ENCODE measurements around the gene TRPM5.

The TRPM5 gene

DNA sequence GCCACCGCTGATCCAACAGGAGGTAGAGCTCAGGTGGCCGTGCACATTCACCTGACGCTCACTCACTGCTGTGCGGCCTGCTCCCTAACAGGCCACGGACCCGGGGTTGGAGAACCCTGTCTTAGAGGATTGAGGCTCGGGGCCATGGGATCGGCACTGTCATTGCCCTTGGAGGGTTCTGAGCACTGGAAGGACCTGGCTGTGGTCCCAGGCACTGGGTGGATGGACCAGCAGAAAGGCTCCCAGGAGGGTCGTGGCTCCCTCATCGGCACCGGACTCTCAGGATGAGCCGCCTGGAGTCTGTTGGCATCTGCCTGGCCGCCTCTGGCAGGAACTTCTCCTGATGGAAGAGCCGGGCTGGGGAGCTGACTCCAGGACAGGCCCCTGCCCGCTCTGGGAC, 7.0 kb upstream of the TRPM5 start:
- TF ChIP-seq, protein P1, sequence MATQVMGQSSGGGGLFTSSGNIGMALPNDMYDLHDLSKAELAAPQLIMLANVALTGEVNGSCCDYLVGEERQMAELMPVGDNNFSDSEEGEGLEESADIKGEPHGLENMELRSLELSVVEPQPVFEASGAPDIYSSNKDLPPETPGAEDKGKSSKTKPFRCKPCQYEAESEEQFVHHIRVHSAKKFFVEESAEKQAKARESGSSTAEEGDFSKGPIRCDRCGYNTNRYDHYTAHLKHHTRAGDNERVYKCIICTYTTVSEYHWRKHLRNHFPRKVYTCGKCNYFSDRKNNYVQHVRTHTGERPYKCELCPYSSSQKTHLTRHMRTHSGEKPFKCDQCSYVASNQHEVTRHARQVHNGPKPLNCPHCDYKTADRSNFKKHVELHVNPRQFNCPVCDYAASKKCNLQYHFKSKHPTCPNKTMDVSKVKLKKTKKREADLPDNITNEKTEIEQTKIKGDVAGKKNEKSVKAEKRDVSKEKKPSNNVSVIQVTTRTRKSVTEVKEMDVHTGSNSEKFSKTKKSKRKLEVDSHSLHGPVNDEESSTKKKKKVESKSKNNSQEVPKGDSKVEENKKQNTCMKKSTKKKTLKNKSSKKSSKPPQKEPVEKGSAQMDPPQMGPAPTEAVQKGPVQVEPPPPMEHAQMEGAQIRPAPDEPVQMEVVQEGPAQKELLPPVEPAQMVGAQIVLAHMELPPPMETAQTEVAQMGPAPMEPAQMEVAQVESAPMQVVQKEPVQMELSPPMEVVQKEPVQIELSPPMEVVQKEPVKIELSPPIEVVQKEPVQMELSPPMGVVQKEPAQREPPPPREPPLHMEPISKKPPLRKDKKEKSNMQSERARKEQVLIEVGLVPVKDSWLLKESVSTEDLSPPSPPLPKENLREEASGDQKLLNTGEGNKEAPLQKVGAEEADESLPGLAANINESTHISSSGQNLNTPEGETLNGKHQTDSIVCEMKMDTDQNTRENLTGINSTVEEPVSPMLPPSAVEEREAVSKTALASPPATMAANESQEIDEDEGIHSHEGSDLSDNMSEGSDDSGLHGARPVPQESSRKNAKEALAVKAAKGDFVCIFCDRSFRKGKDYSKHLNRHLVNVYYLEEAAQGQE (IDR thresholded peaks at IDR 0.05; ENCODE audit: insufficient replicate concordance, low read depth): no peak
- TF ChIP-seq GABPA (IDR thresholded peaks at IDR 0.05; ENCODE audit: low read depth): no peak
- TF ChIP-seq POLR2AphosphoS5 (IDR thresholded peaks at IDR 0.05; ENCODE audit: low read depth): no peak
- no peak for TF ChIP-seq CTCF (IDR thresholded peaks at IDR 0.05; ENCODE audit: insufficient read depth, low read length)
- no peak for TF ChIP-seq SPI1 (IDR thresholded peaks at IDR 0.05; ENCODE audit: borderline replicate concordance, low read depth)
- no peak for DNase-seq (ENCODE audit: low read depth in 1 of 2, low spot score in 1 of 2)
- Histone ChIP-seq H3K4me3 (replicated peaks; ENCODE audit: insufficient read depth, low read length) (no peak overlapping the region), H3K27me3 (ENCODE audit: insufficient read depth, poor library complexity, severe bottlenecking) (peaks cover 1% of the 10 kb centered on the region), H3K27ac (replicated peaks) (no peak overlapping the region)

GRCh38 chr11:2450321-2451041, 6.2 kb upstream of the TRPM5 start:
- Histone ChIP-seq H3K27ac (replicated peaks) (no peak overlapping the region), H3K27me3 (ENCODE audit: insufficient read depth, poor library complexity, severe bottlenecking) (peaks cover 5% of the 10 kb centered on the region), H3K4me3 (replicated peaks; ENCODE audit: insufficient read depth, low read length) (no peak overlapping the region)
- TF ChIP-seq GABPA (IDR thresholded peaks at IDR 0.05; ENCODE audit: low read depth) (no peak), CTCF (IDR thresholded peaks at IDR 0.05; ENCODE audit: insufficient read depth, low read length) (no peak), SPI1 (IDR thresholded peaks at IDR 0.05; ENCODE audit: borderline replicate concordance, low read depth) (no peak), POLR2AphosphoS5 (IDR thresholded peaks at IDR 0.05; ENCODE audit: low read depth) (no peak)
- TF ChIP-seq, protein P1 (IDR thresholded peaks at IDR 0.05; ENCODE audit: insufficient replicate concordance, low read depth): no peak
- DNase-seq (ENCODE audit: low read depth in 1 of 2, low spot score in 1 of 2): no peak

GRCh38 chr11:2449548-2450320, 5.4 kb upstream of the TRPM5 start:
- H3K4me3 ChIP-seq (replicated peaks; ENCODE audit: insufficient read depth, low read length): no peak overlapping the region
- peaks cover 8% of the 10 kb centered on the region for H3K27me3 ChIP-seq (ENCODE audit: insufficient read depth, poor library complexity, severe bottlenecking)
- no peak for DNase-seq (ENCODE audit: low read depth in 1 of 2, low spot score in 1 of 2)
- TF ChIP-seq, protein P1 (IDR thresholded peaks at IDR 0.05; ENCODE audit: insufficient replicate concordance, low read depth): no peak
- TF ChIP-seq GABPA (IDR thresholded peaks at IDR 0.05; ENCODE audit: low read depth) (no peak), CTCF (IDR thresholded peaks at IDR 0.05; ENCODE audit: insufficient read depth, low read length) (no peak), POLR2AphosphoS5 (IDR thresholded peaks at IDR 0.05; ENCODE audit: low read depth) (no peak), SPI1 (IDR thresholded peaks at IDR 0.05; ENCODE audit: borderline replicate concordance, low read depth) (no peak)
- H3K27ac ChIP-seq (replicated peaks): no peak overlapping the region

Measured in HL-60 (cell line).